Activated CD4-positive, alpha-beta T cell treated with anti-CD3 and anti-CD28 coated beads, Interleukin-2, Interleukin-4, amounts not matched to agents 100 ng/mL and 50 ng/mL, durations not matched to agents 16 hours and 8 hours (primary cell): ENCODE measurements around the gene NPPA.
"Not testable (repeated sequence)": the region's sequence is repeated elsewhere in the genome, so short reads cannot be mapped to it uniquely, and the experiment has no call there.

Experiments used
- DNase-seq: peaks from one replicate; pipeline ENCODE4 v3.0.0-alpha.2; 2020; ENCODE audit warnings: low spot score

Gene NPPA

DNA sequence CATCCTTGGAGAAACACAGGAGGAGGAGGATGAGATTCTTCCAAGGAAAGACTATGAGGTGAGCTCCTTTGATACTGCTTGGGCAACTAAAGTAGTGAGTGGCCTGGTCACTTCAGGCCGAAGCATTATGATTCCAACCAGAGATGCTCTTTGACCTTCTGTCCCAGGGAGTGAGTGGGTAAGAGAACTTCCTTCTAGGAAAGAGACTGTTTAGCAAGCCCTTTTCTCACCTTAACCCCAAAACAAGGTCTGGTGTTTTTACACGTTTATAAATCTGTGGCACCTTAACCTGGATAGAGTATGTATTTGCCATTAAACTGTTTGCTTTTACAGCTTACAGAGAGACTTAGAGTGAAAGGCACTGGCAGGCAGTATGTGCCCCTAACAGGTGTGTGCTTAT lies 40.5 kb downstream of the NPPA start:
- no peak for DNase-seq

DNA sequence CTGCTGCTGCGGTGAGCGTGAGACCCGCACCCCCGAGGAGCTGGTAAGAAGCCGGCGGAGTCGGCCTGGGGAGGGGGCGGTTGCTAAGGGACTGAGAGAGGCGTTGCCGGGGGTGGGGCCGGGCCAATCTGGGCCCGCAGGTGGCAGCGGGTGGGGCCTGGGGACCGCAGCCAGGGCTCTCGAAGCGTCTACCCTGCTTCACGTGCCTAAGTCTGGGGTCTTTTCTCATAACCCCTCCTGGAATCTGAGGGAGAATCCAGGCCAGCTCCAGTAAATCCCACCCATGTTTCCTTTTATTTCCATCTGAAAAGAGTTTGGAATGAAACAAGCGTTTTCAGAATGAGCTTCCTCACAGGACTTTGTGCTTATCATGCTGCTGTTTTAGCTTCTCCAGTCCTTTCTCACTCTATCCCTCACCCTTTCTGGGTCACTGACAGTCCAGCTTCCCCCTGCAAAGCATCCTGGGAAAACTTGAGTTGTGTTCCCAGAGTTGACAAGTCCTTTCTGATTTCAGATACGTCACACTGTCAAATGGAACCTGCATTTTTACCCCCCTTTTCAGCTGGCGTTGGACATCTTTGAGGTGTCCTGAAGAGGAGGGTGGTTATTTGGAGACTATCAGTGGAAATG lies 41.2 kb downstream of the NPPA start:
- peak; percentile 13 for DNase-seq

DNA sequence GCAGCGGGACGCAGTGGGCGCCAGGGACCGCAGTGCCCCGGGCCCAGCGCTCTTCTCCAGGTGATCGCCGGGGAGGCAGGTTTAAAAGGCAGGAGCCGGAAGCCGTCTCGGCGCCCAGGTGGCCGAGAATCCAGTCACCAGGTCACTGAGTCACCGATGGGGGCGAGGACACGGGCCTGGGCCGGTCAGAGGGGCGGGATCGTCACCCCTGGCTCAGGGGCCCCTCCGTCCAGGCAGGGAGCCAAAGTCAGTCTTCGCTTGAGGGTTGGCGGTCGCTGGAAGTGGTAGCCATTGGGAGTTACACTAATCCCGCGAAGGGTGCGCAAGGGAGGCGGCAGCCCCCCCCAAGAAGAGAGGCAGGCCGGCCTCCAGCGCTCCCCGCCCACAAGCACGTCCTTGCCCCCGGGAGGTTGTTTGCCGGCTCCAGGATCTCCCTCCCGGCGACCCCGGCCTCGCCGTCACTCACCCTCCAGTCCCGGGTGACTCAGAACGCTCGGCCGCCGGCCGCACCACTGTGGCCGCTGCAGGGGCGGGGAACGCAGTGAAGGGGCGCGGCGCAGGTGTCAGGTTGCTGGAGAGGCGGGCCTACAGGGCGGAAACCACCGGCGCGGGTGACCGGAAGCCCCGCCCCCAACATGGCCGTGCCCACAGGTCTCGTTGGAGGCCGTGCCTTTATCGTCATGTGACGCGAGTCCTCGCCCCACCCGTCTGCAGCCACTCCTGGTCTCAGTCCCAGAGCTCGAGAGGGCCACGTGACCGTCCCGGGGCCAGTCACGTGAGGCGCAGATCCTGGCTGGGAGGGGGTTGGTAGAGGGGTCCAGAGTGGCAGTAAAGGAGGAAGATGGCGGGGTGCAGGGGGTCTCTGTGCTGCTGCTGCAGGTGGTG lies 41.9 kb downstream of the NPPA start, which contains the start of the genes CLCN6 and MTHFR:
TSS of gene CLCN6 (plus strand) at position 770 of the 885 bp plus-strand sequence. CDS start at position 842, 72 bp downstream.
TSS of gene MTHFR (minus strand) at position 543 of the 885 bp plus-strand sequence. CDS start 2,848 bp downstream, outside the sequence.
- DNase-seq, result peak; percentile 99

DNA sequence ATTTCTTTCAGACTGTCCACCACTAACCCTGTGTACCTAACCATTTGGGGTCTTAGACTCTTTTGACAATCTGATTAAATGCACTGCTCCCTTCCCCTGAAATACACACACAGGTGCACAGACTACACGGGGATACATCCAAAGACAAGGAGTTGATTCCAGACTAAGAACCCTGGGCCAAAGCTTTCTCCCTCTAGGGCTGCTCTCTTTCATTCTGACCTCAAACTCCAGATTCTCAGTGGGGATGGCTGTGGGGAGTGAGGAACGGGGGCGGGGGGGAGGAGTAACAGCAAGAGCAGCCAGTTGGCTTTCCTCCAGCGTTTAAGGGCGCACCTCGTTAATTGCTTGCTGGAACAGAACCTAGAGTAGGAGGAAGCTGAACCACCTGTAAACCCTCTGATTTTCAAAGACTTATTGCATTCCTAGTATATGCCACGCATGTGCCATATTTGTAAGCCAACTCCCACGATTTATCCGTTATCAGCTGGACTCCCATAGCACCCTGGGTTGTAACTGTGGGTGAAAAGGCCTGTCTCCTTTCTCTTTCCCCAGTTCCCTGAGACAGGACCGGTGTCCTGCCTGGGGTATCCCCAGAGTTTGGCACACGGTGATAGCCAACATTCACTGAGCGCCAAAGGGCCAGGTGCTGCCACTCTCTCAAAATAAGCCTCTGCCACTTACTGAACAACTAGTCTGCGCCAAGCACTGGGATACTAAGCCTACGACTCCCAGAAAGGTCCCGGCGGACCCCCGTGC lies 42.7 kb downstream of the NPPA start:
- DNase-seq, result no peak

DNA sequence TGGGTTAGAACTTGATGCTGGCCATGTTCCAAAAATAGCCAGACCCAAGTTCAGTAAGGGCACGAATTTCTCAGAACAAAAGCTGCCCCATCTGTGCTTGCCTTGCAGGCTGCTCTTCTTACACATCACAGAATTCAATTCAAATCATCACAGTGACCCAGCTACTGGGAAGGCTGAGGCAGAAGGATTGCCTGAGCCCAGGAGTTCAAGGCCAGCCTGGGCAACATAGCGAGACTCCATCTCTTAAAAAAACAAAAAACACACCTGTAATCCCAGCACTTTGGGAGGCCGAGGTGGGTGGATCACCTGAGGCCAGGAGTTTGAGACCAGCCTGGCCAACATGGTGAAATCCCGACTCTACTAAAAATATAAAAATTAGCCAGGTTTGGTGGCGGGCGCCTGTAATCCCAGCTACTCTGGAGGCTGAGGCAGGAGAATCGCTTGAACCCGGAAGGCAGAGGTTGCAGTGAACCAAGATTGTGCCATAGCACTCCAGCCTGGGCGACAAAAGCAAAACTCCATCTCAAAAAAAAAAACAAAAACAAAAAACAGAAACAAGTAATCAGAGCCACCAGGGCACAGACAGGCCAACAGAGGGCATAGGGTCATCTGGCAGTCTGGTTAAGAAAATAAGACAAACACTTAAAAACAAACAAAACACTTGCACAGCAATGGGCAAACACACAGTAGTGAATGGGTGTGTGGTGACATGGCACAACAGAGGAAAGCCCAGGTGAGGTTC lies 43.5 kb downstream of the NPPA start:
- DNase-seq, result not testable (repeated sequence)

DNA sequence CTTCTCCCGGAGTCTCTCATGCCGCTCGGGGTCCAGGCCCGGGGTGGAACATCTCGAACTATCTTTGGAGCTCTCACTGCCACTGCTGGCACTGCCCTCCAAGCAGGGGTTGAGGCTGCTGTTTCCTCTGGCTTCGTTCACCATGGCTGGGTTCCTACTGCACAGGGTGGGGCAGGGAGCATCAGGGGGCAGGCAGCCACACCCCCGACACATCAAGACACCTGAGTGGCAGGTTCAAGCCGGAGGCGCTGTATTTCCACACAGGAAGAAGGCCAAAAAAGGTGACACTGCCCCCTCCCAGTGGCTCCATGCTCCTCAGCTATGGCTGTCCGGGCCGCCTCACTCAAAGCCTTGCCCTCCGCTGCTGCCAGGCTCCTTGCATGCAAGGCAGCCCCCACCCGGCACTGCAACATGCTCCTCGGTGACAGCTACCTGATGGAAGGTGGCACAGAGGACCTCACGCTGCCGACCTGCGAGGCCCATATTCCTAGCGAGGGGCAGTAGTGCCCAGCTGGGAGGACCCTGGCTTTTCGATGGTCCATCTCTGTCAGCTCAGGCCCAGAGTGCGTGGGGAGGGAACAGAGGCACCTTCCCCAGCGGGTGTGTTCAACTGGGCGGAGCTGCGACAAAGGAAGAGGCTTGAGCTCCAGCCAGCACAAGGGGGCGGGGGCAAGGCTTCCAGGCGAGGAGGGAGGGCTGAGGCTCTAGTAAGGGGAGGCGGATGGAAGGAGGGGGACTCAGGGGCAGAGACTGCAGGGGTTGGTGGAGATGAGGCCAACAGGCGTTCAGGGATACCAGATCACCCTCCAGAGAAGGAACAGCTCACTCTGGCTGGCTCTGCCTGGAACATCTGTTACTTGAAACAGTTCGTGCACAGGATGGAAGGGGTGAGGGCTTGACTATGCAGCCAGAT lies 44.4 kb downstream of the NPPA start:
- DNase-seq, result peak; percentile 74

DNA sequence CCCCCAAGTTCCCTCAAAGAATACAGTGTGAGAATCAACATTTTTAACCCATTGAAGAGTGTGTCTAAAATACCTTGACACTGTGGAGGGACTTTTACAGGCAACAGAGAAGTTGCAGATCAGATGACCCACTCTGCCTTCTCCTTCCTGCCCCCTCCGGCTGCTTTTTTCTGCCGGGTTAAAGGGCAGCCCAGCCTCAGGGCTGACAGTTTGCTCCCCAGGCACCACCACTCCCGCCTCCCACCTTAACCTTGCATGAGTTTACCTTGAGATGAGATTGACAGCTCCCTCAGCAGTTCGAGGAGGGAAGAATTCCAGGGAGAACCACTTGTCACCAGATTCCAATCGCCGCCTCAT lies 45.0 kb downstream of the NPPA start:
- no peak for DNase-seq

DNA sequence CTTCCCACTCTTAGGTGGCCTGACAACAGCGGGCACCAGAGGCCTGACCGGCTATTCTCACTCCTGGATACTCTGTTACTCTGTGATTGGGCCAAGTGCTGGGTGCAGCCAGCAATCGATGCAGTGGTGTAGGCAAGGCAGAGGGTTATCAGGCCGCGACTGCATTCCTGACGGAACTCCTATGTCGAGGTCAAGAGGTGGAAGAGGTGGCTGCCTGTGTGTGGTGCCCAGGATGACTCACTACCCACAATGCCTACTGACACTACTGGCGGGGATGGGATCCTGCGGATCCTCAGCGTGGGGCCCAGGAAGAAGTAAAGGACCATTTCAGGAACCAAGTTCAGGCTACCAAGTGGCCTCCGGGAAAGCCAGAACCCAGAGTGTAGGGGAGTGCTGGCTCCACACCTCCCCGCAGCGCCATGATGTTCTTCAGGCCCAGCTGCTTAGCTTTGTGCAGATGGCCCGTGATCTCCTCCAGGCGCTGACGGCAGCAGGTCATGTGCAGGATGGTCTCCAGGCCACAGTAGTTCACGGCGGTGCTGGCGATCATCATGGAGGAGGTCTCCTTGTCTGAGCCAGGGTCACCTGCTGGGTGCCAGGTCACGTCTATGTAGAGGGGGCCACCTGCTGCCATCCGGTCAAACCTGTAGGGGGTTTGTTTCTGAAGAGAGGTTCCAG lies 46.7 kb downstream of the NPPA start:
- DNase-seq, result no peak

DNA sequence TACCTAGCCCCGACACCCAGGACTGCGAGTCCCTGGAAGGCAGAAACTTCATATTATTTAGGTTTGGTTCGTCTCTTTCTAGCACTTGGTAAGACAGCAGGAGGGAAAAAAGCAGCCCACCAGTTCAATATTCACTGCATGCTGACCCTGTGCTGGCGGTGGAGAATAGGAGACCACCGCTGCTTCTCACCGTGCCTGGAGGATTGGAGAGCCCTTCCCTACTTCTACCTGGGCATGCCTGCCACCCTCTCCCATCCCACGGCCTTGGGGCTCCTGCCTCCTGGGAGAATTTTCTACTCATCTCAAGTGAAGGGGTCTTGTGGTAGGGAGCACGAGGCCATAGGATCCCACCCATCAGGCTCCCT lies 47.2 kb downstream of the NPPA start:
- DNase-seq, result no peak

DNA sequence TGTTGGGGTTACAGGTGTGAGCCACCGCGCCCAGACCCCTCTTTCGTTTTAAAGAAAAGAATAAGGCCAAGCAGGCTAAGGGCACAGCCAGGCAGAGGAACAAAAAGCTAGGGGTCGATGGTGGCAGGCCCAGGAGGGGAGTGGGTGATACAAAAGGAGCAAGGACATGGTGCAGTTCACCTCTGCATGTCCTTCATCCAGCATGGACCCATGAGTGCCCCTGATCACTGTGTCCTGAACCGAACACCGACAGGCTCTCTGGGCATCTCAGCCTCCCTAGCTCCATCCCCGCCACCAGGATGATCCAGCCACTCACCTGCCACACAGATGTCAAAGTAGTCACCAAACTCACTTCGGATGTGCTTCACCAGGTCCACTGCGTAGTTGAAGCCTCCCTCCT lies 47.7 kb downstream of the NPPA start:
- DNase-seq, result no peak

DNA sequence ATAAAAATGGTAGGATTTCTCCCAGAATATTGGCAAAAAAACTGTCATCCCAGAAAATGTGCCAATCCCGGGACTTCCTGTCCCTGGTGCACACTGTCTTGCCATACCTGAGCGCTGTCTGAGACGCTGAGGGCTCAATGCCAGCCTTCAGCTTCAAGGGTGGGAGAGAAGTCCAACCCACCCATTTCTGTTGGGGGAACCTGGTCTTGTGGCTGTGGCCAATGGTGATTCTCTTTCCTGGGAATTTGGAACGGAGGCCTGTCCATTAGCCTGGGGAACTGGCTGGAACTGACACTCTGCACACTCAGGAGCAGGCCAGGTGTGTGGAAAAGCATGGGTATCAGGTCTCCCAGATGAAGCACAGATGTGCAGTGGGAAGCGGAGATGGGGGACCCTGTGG lies 48.5 kb downstream of the NPPA start:
- no peak for DNase-seq

DNA sequence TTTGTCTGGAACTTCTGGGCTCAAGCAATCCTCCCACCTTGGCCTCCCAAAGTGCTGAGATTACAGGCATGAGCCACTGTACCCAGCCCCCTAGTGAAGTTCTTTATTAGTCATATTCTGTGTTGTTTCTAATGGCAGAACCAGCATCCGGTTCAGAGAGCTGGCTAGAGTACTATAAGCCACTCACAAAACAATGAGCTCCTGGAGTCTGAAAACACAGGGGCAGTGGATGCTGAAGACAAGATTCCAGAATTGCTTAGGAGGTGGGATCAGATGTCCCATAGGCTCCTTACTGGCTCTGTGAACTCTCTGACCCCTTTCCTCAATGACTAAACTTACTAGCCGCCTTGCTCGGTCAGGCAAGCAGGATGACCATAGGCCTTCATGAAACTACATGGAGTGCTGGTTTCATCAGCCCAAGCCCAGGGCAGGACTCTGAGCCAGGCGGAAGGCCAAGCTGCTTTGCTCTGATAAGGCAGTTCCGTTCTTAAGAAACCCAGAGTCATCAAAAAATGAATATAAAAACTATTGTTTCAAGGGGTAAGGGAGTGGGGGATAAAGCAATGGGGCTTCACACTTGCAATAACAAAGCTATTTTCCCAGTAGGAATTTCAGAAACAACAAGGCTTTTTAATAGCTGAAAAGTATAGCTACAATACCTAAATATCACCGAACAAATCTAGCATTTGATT lies 49.9 kb downstream of the NPPA start:
- no peak for DNase-seq

DNA sequence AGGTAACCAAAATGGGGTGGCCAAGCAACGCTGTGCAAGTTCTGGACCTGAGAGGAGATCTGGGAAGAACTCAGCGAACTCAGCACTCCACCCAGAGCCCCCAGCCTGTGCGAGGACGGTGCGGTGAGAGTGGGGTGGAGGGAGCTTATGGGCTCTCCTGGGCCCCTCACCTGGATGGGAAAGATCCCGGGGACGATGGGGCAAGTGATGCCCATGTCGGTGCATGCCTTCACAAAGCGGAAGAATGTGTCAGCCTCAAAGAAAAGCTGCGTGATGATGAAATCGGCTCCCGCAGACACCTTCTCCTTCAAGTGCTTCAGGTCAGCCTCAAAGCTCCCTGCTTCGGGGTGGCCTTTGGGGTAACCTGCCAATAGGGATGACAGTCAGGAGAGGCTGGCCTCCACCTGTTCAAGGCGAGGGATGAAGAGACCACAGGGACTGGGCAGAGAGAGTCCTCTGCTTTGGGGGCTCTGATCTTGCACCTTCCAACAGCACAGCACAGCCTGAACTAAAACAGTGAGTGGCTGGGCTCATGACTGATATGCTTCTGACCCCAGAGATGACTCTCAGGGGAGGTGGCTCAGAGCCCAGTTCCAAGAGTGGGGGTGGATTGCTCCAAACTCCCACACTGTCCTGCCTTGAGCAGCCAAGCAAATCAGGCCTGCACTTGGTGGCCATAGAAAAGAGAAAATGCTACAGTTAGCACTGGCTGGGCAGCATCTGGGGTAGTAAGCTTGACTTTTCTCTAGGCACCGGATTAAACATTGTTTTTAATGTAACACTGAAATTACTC lies 51.4 kb downstream of the NPPA start:
- no peak for DNase-seq
